GM19467 (cell line): ENCODE results near the gene NAPA.

Source experiments
- ATAC-seq: cut with Tn5 transposase; IDR thresholded peaks from one replicate; pipeline ENCODE4 v1.9.1; 2021; ENCODE audit warnings: mild to moderate bottlenecking, moderate library complexity; ENCODE audit not compliant: unreplicated experiment

NAPA gene

GRCh38 chr19:47464675-47465419 lies 50.0 kb downstream of the NAPA start:
- no peak for ATAC-seq

DNA sequence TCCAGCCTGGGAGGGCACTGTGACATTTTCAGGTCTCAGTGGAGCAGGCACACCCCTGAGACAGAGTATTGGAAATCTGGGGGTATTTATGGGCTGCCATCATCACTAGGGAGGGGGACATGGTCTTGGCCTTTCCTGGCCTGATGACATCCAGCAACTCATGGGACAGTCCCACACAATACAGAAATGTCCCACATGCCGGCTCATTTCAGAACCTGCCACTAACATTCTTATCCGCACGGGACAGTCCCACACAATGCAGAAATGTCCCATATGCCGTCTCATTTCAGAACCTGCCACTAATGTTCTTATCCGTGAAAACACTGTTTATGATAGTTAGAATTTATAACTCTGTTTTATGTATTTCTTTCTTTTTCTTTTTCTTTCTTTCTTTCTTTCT lies 53.0 kb downstream of the NAPA start:
- ATAC-seq, result no peak

GRCh38 chr19:47459477-47459876 lies 55.4 kb downstream of the NAPA start:
- no peak for ATAC-seq

- no peak for ATAC-seq
Observed at GRCh38 chr19:47458672-47459071, 56.2 kb downstream of the NAPA start.

DNA sequence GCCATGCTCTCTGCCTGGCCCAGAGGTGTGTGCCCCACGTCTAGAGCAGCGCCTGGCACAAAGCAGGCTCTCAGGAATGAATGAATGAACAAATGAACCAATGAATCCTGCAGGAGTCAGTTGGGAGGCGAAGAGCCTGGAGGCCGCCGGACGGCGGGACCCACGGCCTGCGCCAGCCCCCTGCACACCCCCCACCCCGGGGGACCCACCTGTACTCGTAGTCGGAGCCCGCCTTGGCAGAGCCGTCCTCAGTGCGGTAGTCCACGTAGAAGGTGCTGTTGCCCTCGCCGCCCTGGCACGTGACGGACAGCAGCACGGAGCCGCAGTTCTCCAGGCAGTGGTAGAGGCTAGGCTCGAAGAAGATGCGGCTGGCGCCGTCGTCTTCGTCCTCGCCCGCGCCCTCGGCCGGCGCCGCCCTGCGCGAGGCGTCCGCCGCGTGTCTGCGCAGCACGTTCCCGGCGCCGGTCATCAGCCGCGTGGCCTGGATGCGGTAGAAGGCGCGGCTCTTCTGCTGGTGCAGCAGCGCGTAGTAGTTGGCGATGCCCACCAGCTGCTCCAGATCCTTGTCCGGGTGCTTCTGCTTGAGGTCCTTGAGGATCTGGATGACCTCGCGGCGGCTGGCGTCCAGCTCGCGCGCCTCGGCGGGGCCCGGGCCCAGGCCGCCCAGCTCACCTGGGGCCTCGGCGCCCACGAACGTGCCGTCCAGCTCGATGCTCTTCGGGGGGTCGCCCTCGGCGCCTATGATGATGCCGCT lies 58.0 kb downstream of the NAPA start:
- ATAC-seq, result no peak

- no peak for ATAC-seq
Observed at GRCh38 chr19:47450478-47450877, 64.4 kb downstream of the NAPA start.

DNA sequence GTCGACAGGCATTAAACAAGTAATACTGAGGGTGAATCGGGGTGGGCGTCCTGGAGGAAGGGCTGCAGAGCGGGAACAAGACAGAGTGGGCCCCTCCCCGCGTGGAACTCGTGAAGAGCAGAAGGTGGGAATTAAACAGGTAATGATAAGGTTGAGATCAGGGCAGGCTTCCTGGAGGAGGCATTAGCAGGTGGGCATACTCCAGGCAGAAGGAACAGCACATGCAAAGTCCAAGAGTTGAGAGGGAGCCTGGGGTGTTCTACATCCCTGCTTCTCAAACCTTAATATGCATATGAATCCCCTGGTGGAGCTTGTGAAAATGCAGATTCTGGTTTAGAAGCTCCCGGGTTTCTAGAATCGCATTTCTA lies 66.5 kb downstream of the NAPA start:
- ATAC-seq, result no peak

DNA sequence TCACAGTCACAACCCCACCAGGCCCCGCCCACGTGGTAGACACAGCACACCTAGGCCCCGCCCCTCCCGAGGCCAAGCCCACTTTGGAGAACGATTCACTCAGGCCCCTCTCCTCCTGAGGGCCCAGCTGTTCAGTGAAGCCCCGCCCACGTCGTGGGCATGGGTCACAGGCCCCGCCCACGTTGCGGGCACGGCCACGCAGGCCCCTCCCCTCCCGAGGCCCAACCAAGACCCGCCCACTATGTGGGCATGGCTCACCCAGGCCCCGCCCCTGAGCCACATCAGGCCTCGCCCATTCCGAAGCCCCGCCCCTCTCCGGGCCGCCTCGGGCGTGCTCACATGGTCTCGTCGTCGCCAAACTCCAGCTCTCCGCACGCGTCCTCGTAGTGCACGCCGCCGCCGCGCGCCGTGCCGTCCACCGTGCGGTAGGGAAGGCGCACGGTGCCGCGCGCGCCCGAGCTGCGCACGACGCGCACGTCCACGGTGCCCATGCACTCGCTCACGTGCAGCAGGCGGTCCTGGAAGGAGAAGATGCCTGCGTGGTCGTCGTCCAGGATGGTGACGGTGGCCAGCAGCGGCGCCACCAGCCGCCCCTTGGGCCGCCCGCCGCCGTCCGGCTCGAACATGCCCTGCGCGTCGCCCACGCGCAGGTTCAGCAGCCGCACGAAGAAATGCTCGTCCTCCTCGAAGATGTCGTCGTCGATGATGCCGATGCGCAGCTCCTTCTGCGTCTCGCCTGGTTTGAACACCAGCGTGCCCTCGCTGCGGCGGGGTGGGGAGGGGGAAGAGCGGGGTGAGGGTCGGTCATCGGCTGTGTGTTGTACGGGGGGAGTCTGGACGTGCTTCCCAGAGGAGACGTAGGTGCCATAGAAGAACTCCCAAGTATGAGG lies 67.1 kb downstream of the NAPA start:
- no peak for ATAC-seq

DNA sequence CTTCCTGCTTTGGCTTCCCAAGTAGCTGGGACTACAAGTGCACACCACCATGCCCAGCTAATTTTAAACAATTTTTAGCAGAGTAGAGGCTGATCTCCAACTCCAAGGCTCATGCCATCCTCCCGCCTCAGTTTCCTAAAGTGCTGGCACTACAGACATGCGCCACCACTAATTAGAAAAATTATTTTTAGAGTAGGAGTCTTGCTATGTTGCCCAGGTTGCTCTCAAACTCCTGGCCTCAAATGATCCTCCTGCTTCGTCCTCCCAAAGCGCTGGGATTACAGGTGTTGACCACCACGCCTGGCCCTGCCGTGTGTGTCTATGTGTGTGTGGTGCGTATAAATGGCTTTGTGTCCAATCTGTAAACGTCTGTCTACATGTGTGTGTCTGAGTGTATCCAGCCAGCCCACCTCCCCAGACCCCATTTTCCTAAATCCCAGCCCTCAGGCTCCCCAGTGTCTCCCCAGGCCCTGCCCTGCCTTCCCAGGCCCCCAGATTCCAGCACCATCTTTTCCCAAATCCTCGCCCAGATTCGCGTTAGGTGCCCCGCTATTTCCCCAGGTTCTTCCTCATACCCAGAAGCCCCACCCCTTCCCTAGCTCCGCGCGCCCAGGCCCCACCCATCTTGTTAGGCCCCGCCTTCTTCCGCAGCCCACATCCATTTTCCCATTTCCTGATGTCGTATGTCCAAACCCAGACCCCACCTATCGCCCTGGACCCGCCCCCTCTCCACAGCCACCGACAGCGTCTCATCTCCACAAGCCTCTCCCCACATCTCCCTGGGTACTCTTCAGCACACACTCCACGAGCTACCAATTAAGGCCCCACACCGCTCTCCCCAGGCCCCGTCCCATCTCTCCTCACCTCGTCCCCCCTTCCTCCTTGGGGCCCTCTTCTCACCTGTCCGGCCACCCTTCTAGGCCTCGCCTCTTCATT lies 68.1 kb downstream of the NAPA start:
- no peak for ATAC-seq

GRCh38 chr19:47445937-47446402 lies 68.9 kb downstream of the NAPA start:
- no peak for ATAC-seq

DNA sequence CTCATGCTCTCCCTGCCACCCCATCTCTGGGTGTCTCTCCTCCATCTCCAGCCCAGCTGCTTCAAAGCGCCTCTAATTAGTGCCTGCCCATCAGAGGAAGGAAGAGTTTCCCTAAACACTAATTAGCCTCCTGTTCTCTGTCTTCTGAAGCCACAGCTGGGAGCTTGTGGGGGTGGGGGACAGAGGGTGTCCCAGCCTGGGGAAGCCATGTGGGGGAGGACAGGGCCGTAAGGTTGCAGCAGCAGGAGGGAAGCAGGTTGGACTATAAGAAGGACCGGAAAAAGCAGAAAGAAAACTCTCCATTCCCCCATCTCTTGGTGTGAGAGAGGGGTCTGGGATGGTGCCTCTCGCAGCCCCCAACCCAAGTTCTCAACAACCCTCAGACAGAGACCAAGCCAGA lies 69.3 kb downstream of the NAPA start:
- ATAC-seq, result no peak

GRCh38 chr19:47444388-47444821 lies 70.5 kb downstream of the NAPA start:
- no peak for ATAC-seq

GRCh38 chr19:47443331-47443730 lies 71.5 kb downstream of the NAPA start:
- no peak for ATAC-seq

DNA sequence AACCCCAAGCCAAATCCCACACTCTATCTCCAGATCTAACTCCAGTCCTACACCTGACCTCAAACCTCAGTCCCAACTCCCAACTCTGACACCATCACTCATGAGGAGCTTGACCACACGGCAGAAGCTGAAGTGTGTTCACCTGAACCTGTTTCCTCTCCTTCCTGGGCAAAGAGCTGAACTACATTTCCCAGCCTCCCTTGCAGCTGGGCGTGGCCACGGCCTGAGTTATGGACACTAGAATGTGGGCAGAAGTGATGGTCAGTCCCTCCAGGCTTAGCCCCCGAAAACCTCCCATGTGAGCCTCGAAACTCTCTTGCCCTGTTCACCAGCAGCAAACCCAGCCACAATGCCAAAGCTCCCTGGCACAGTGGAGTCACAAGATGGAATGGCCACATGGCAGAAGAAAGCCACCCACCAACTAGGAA lies 76.1 kb downstream of the NAPA start:
- no peak for ATAC-seq
